NCI-H1092 treated with DMSO at 0.1 percent for 48 hours (cell line): Measurements from ENCODE around the gene C10orf105.

Experiments
- DNase-seq: peaks from one replicate; lab custom pipeline; 2025; lab: John Stamatoyannopoulos, UW

Gene C10orf105

DNA sequence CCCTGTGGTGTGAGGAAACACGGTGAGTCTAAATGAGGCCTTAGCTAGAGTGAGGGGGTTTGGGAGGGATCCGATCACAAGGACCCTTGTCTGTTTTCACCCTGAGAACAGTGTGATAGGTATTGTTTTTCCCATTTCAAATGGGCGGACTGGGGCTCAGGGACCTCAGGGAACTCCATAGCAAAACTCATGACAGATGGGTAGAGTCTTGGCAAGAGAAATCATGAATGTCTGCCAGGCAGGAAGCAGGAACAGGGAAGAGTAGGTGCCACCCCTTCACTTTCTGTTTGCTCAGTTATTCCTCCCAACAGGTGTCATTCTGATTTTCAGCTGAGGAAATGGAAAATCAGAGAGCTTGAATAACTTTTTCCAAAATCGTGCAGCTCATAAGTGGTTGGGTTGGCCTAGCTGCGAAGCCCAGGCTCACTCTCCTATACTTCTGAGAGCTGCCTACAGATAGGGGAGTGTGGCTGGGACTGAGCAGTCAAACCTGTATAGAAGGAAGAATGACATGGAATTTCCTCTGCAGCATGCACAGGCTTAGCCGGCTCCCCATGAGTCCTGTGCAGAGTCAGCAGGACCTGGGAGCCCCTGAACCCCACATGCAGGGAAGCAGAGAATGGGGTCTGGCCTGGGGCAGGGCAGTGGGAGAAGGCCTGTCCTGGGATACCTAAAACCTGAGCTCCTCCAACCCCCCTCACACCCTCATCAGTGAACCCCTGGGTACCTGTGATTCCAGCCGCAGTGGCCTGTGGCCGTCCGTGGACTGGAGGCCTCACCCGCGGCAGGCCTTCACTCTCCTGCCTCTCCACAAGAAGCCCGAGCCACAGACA is 17.6 kb upstream of the C10orf105 start:
- DNase-seq = peak; percentile 22

- DNase-seq = no peak
Measured at GRCh38 chr10:71736570-71736952, 17.0 kb upstream of the C10orf105 start.

GRCh38 chr10:71735709-71736569 is 16.4 kb upstream of the C10orf105 start:
- DNase-seq = no peak

GRCh38 chr10:71734797-71735196 is 15.2 kb upstream of the C10orf105 start:
- no peak for DNase-seq

GRCh38 chr10:71731791-71732190 is 12.2 kb upstream of the C10orf105 start:
- no peak for DNase-seq

- DNase-seq = no peak
Measured at GRCh38 chr10:71729161-71729636, 9.6 kb upstream of the C10orf105 start.

GRCh38 chr10:71727738-71728737 is 8.5 kb upstream of the C10orf105 start:
- no peak for DNase-seq

DNA sequence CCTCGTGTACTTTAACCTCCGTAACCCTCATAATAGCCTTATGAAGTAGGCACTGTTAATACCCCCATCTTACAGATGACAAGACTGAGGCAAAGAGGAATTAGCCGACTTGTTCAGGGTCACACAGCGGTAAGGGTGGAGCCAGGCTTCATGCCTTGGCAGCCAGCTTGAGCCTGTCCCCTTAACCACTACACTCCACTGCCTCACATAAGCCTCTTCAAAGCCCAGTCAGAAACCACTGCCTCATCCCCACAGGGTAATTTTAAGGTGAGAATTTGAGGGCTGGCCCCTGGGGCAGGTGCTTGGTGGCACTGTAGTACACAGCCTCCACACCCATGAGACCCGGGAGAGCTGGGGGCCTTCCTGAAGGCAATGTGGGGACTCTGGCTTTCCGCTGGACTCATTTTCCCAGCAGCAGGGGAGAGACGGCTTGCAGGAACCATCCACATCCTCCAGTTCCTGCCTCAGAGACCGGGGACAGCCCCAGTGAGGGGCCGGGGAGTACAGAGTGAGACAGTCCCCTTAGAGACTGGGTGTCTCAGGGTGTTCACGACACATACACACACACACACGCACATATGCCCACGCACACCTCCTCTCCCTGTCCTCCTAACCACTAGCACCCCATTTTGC is 7.6 kb upstream of the C10orf105 start:
- DNase-seq = no peak

DNA sequence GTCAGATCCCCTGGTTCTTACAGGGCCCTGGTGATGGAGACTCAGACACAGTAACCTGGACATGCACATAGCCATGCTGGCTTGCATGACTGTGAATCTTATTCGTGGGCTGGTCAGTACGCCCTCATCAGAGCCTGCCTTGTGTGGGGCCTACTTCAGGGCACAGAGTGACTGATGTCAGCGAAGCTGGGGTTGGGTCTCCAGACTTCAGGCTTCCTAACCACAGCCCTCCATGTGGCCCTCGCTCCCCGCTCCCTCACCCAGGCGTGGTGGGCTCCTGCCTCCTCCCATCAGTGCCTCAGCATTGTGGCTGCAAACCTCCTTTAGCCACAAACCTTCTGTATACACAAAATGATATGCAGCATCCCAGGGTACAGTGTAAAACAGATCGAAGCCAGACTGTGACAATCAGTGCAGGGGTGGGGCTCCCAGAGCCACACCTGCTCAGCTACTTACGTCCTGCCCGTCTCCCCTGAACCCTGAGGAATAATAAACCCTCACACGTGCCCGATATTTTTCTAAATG is 7.1 kb upstream of the C10orf105 start:
- no peak for DNase-seq

GRCh38 chr10:71725998-71726579 is 6.5 kb upstream of the C10orf105 start:
- DNase-seq = no peak

GRCh38 chr10:71725249-71725648 is 5.7 kb upstream of the C10orf105 start:
- DNase-seq = no peak

GRCh38 chr10:71724539-71724938 is 5.0 kb upstream of the C10orf105 start:
- DNase-seq = no peak

DNA sequence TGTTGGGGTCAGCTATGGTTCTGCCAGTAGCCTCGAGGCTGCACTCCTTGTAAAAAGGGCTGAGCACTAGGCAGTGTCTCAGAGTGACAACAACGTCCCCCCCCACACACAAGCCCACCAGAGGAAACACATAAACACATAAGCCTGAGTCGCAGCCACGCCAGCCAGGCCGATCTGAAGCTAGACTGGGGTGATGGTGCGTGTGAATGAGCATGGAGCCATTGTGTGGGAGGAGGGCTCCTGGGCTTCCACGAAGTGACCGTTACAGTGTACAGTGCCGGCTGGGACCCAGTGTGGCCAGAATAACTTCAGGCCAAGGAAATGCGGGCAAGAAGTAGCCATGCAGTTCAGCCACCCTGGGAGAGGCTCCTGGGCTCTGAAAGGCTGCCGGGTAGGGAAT is 3.7 kb upstream of the C10orf105 start:
- no peak for DNase-seq

DNA sequence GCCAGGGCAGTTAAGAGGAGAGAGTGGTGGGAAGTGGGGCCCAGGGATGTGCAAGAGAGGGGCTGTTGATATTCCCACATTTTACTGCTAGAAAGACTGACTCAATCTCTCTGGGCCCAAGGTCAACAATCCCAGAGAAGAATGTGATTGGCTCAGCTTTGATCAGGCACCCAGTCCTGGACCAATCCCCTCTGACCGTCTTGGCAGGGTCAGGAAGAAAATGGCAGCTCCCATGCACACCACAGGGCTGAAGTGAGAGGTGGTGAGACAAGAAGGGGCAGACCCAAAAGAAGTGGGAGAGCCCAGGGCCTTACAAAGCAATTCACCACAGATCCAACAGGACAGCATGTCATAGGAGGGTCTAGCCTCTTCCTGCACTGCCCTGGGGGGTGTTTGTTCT is 3.3 kb upstream of the C10orf105 start:
- DNase-seq = no peak

DNA sequence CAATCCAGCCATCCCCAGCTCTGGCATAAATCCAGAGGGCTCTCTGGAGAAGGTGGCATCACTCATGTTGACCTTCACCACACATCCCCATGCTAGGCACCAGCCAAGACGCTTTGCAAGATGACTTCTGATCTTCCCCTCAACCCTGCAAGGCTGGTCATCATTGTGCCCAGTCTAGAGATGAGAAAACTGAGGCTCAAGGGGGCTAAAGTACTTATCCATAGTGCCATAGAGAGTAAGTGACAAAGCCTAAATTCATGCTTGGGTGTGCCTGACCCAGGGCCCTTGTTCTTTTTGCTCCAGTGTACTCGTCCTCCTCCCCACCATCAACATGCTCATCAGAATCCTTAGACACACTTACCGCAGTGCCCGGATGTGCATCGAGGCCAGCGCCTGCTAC is 1.7 kb upstream of the C10orf105 start:
- DNase-seq = no peak

DNA sequence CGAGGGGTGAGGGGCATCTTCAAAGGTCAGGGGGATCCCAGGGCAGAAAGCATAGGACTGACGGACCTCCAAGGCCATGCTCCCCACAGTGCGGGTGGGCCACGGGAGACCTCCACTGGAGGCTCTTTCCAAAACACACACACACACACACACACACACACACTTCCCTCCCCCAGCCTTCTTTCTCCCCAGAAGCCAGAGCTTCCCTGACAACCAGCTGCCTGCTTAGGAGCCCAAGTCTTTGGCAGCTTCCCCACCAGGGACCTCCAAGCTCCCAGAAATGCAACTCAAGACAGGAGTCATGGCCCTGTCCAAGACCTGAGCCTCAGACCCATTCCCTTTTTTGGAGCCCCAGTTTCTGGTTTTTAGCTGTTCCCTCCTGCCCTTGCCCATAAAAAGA is 710 bp upstream of the C10orf105 start:
- no peak for DNase-seq

GRCh38 chr10:71719042-71719441 is 536 bp downstream of the C10orf105 start:
- DNase-seq = no peak

- DNase-seq = no peak
Measured at GRCh38 chr10:71718165-71718698, 1.3 kb downstream of the C10orf105 start.

DNA sequence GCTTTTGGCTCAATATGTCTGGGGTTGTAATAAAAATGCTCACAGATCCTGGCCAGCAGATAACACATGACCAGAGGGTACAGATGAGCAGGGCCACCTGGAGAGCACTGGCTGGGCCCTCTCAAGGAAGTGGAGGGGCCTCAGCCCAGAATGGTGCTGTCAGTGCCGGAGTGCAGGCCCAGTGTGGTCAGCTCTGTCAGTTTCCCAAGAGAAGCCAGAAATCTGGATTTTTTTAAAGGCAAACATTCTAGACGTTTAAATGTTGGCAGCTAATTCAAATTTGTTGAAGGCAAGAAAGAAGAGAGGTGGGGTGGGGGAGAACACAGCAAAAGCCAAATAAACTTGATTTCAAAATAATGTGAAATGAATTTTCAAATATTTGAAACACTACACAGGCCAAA is 2.0 kb downstream of the C10orf105 start:
- DNase-seq = no peak

DNA sequence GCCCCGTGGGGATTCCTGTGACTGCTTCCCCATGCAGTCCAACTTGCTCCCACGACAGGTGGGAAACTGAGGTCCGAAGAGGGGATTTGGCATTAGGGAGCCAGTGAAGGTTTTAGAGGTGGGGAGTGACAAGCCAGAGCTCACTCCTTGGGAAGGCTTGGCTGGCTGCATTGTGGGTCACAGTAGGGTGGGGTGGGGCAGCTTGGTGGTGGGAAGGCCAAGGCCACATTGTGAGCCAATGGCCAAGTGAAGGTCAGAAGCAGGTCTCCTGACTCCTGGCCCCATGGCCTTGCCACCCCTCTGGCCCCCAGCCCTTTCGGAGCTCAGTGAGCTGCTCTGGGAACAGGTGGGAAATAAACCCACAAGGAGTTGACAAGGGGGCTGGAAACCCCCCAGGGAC is 2.5 kb downstream of the C10orf105 start:
- DNase-seq = no peak
